ENCODE results near the gene ZBTB21.
"Not testable (repeated sequence)": the region's sequence is repeated elsewhere in the genome, so short reads cannot be mapped to it uniquely, and the experiment has no call there.

GRCh38 chr21:41949631-41950030 is 60.5 kb downstream of the ZBTB21 start:
- not testable (repeated sequence) for TF ChIP-seq SUZ12 (IDR thresholded peaks at IDR 0.05; ENCODE audit: extremely low read depth, insufficient read depth, insufficient read length); YY1 (IDR thresholded peaks at IDR 0.05; ENCODE audit: insufficient read depth, insufficient read length)
